HEK293T (cell line): ENCODE results near the gene PRKG1.

Experiments used
- FOXA1 ChIP-seq: fragments of 450-650 bp; IDR thresholded peaks from 2 replicates; pipeline ENCODE4 v1.6.1; 2016; ENCODE audit warnings: mild to moderate bottlenecking
- FOXM1 ChIP-seq: fragments of 450-650 bp; IDR thresholded peaks from 2 replicates; pipeline ENCODE4 v1.6.1; 2017; ENCODE audit warnings: mild to moderate bottlenecking, borderline replicate concordance
- HDGF ChIP-seq: fragments of 450-650 bp; IDR thresholded peaks from 2 replicates; pipeline ENCODE4 v1.6.1; 2017; ENCODE audit warnings: antibody characterized with exemption, borderline replicate concordance
- NFRKB ChIP-seq: fragments of 450-650 bp; IDR thresholded peaks from 2 replicates; pipeline ENCODE4 v1.6.1; 2016; ENCODE audit warnings: mild to moderate bottlenecking, moderate library complexity
- SP1 ChIP-seq: fragments of 450-650 bp; IDR thresholded peaks from 2 replicates; pipeline ENCODE4 v1.6.1; 2017
- SUZ12 ChIP-seq: fragments of 450-650 bp; IDR thresholded peaks from 2 replicates; pipeline ENCODE4 v1.6.1; 2016; ENCODE audit warnings: mild to moderate bottlenecking
- TARDBP ChIP-seq: fragments of 450-650 bp; IDR thresholded peaks from 2 replicates; pipeline ENCODE4 v1.6.1; 2016
- TF ChIP-seq, protein P1 (sequence below): fragments of 450-650 bp; IDR thresholded peaks from 2 replicates; pipeline ENCODE4 v1.6.1; 2016

DNA sequence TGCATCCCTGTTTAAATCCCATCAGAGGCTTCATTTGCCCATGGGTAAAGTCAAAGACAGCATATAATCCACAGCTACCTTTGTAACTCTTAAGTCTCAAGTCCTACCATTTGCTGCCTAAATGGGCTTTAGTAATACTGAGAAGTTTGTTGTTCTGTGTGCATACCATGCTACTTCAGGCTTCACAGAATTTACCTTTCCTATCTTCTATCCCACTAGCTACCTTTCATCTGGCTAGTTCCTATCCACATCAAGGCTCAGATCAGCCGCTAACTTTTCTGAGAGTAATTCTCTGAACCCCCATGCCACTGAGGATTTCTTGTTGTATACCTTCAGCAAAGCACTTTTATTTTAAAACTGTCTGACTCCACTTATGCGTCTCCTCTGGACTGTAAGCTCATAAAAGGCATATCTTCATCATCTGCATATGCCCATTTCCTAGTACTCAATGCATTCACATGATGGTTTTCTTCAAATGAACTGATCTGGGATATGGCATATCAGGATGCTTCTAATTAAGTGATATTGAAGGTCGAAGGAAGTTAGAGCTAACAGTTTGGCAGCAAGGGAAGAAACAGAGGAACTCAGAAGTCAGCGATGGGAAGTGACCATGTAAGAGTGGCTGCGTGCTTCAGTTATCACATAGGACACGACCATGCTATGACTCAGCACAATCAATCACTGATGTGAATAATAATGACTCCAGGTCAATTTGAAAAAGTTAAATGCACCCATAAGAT is 955.9 kb downstream of the PRKG1 start:
- no peak for TF ChIP-seq FOXA1
- TF ChIP-seq, protein P1, sequence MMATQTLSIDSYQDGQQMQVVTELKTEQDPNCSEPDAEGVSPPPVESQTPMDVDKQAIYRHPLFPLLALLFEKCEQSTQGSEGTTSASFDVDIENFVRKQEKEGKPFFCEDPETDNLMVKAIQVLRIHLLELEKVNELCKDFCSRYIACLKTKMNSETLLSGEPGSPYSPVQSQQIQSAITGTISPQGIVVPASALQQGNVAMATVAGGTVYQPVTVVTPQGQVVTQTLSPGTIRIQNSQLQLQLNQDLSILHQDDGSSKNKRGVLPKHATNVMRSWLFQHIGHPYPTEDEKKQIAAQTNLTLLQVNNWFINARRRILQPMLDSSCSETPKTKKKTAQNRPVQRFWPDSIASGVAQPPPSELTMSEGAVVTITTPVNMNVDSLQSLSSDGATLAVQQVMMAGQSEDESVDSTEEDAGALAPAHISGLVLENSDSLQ = no peak
- no peak for TF ChIP-seq TARDBP
- no peak for TF ChIP-seq SUZ12
- no peak for TF ChIP-seq SP1
- TF ChIP-seq HDGF = no peak
- no peak for TF ChIP-seq NFRKB
- TF ChIP-seq FOXM1 = no peak
